ENCODE measurements around the gene ITGA2B. TPM values are rescaled to one million over a fixed set of nuclear protein-coding genes. Genes with fewer than 3 reads are reported as not detected.

Gene ITGA2B
- total and polyA plus RNA-seq, 10 of the 15 experiments (the other 5 are each of a cell fraction or from before 2014, with no cell fraction given), result 0.04 to 0.51 (median 0.21) TPM; not detected in 1

DNA sequence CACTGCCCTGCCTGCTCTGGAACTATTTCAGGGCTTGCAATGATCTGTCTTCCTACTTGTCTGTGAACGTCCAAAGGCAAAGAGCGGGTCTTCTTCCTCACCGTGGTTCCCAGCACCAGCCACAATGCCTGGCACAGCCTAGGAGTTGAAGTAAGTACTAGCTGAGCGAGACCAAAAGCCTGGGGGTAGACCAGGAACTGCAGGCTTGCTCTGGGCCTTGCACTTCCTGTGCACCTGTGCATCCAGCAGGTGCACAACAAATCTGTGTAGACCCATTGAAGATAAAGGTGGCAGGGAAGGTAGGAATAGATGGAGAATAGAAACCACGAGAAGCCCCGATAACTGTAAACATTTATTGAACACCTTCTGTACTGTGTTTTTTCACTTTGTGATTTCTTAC lies 30.4 kb downstream of the ITGA2B start:
- H3K4me1 ChIP-seq (ENCODE audit: control insufficient read depth, insufficient read depth, low read length), result no peaks in the 10 kb centered on the region
- in situ Hi-C loops (cut with MboI) (no loop called here), intact Hi-C loops (cut with micrococcal nuclease; ENCODE audit: unreplicated experiment) (no loop called here)
- H3K79me2 ChIP-seq (ENCODE audit: control insufficient read depth, insufficient read depth, low read length), result no peaks in the 10 kb centered on the region
- no peaks in the 10 kb centered on the region for H3K36me3 ChIP-seq (ENCODE audit: control insufficient read depth in 2 of 2, insufficient read depth in 2 of 2, low read length in 1 of 2)
- no TSS peak for BruUV-seq (replicated peaks)
- H3K9me3 ChIP-seq (replicated peaks; ENCODE audit: control insufficient read depth, insufficient read depth, low read length), result no peaks in the 10 kb centered on the region
- no peak overlapping the region for H3K4me3 ChIP-seq
- FAIRE-seq (no peak), ATAC-seq (no peak), DNase-seq (ENCODE audit: low read depth, low spot score) (no peak)
- H2AFZ ChIP-seq (ENCODE audit: control insufficient read depth, low read depth, low read length), result no peak overlapping the region
- POLR2A ChIA-PET, result interaction anchor here (0.8 kb wide), 1 partner anchor 28 kb away, joined by 3 read pairs; no protein-coding TSS in a partner anchor
- RAD21 ChIA-PET (ENCODE audit: unreplicated experiment), result no interaction called here
- SMC1A ChIA-PET (ENCODE audit: uncharacterized antibody, unreplicated experiment), result no interaction called here
- H3K4me2 ChIP-seq (ENCODE audit: control insufficient read depth, insufficient read depth), result no peak overlapping the region
- 7% methylated on average over 6 of the region's 6 CpGs for WGBS (ENCODE audit: insufficient coverage, insufficient replicate concordance, low lambda C conversion rate, missing lambda C conversion rate)
- H4K20me1 ChIP-seq (ENCODE audit: control insufficient read depth, insufficient read depth), result no peaks in the 10 kb centered on the region
- CTCF ChIA-PET, result interaction anchor here (1.4 to 2.7 kb wide), 4 partner anchors 9 to 164 kb away, joined by 3 to 11 read pairs (median 6); no protein-coding TSS in a partner anchor
- H3K9ac ChIP-seq (ENCODE audit: control insufficient read depth, insufficient read depth, low read length), result no peak overlapping the region
- TF ChIP-seq, protein P1, sequence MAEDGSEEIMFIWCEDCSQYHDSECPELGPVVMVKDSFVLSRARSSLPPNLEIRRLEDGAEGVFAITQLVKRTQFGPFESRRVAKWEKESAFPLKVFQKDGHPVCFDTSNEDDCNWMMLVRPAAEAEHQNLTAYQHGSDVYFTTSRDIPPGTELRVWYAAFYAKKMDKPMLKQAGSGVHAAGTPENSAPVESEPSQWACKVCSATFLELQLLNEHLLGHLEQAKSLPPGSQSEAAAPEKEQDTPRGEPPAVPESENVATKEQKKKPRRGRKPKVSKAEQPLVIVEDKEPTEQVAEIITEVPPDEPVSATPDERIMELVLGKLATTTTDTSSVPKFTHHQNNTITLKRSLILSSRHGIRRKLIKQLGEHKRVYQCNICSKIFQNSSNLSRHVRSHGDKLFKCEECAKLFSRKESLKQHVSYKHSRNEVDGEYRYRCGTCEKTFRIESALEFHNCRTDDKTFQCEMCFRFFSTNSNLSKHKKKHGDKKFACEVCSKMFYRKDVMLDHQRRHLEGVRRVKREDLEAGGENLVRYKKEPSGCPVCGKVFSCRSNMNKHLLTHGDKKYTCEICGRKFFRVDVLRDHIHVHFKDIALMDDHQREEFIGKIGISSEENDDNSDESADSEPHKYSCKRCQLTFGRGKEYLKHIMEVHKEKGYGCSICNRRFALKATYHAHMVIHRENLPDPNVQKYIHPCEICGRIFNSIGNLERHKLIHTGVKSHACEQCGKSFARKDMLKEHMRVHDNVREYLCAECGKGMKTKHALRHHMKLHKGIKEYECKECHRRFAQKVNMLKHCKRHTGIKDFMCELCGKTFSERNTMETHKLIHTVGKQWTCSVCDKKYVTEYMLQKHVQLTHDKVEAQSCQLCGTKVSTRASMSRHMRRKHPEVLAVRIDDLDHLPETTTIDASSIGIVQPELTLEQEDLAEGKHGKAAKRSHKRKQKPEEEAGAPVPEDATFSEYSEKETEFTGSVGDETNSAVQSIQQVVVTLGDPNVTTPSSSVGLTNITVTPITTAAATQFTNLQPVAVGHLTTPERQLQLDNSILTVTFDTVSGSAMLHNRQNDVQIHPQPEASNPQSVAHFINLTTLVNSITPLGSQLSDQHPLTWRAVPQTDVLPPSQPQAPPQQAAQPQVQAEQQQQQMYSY (CRISPR knock-in tag; IDR thresholded peaks at IDR 0.05), result no peak
- TF ChIP-seq IKZF1 (conservative IDR thresholded peaks at IDR 0.05), result no peak
- no peak for TF ChIP-seq PML (IDR thresholded peaks at IDR 0.05; ENCODE audit: low read length)
- no peak for TF ChIP-seq SIX5 (IDR thresholded peaks at IDR 0.05; ENCODE audit: low read depth, low read length, severe bottlenecking)
- TF ChIP-seq, protein P2, sequence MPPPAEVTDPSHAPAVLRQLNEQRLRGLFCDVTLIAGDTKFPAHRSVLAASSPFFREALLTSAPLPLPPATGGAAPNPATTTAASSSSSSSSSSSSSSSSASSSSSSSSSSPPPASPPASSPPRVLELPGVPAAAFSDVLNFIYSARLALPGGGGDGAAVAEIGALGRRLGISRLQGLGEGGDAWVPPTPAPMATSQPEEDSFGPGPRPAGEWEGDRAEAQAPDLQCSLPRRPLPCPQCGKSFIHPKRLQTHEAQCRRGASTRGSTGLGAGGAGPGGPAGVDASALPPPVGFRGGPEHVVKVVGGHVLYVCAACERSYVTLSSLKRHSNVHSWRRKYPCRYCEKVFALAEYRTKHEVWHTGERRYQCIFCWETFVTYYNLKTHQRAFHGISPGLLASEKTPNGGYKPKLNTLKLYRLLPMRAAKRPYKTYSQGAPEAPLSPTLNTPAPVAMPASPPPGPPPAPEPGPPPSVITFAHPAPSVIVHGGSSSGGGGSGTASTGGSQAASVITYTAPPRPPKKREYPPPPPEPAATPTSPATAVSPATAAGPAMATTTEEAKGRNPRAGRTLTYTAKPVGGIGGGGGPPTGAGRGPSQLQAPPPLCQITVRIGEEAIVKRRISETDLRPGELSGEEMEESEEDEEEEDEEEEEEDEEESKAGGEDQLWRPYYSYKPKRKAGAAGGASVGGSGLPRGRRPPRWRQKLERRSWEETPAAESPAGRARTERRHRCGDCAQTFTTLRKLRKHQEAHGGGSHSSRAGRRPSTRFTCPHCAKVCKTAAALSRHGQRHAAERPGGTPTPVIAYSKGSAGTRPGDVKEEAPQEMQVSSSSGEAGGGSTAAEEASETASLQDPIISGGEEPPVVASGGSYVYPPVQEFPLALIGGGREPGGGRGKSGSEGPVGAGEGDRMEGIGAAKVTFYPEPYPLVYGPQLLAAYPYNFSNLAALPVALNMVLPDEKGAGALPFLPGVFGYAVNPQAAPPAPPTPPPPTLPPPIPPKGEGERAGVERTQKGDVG (CRISPR knock-in tag; IDR thresholded peaks at IDR 0.05), result no peak
- TF ChIP-seq MYB (IDR thresholded peaks at IDR 0.05; ENCODE audit: borderline replicate concordance, low read depth, low read length), result no peak
- no peak for TF ChIP-seq ZNF217 (IDR thresholded peaks at IDR 0.05)
- H3K27me3 ChIP-seq (replicated peaks in 1 of 2; ENCODE audit: control insufficient read depth in 2 of 2, insufficient read depth in 2 of 2, low read length in 1 of 2), result peaks cover 0 to 2% of the 10 kb centered on the region in 2 experiments; a peak in 1 of 4 replicates
- H3K27ac ChIP-seq (ENCODE audit: control insufficient read depth, insufficient read depth), result no peak overlapping the region

Measured in GM12878 (cell line).